CD14-positive monocyte (primary cell): ENCODE data around the gene PRR15. TPM values are rescaled to one million over a fixed set of nuclear protein-coding genes. Genes with fewer than 3 reads are reported as not detected.

ENCODE experiments used
- DNase-seq, 3 donors: peaks; one replicate each; pipeline ENCODE4 v3.0.0-alpha.2; 2011 to 2022
- H2AFZ ChIP-seq: 2 replicates; pipeline ENCODE4 v1.6.0; 2012; ENCODE audit warnings: mild to moderate bottlenecking, low read depth, low read length, inconsistent platforms; ENCODE audit not compliant: insufficient read depth, poor library complexity, severe bottlenecking
- H3K27ac ChIP-seq, 2 donors: 1 replicate in 1 of 2; 2 replicates in 1 of 2; pipeline ENCODE4 v1.5.1; 2012 to 2013; ENCODE audit warnings: low read length in 2 of 2, control low read depth in 1 of 2, inconsistent platforms in 1 of 2, low read depth in 1 of 2, mild to moderate bottlenecking in 1 of 2
- H3K27me3 ChIP-seq, 2 donors: one replicate each; pipeline versions ENCODE4 v1.6.0 to v1.6.1; 2011 to 2013; ENCODE audit warnings: low read length in 2 of 2; ENCODE audit not compliant: control insufficient read depth in 2 of 2, insufficient read depth in 2 of 2
- H3K36me3 ChIP-seq, 2 donors: replicated peaks in 1 of 2; 1 replicate in 1 of 2; 2 replicates in 1 of 2; pipeline versions ENCODE4 v1.5.1 to v1.6.1; 2012 to 2013; ENCODE audit warnings: low read length in 2 of 2, control low read depth in 1 of 2, inconsistent platforms in 1 of 2, mild to moderate bottlenecking in 1 of 2; ENCODE audit not compliant: insufficient read depth in 2 of 2, control insufficient read depth in 1 of 2
- H3K4me1 ChIP-seq, 2 donors: 1 replicate in 1 of 2; 2 replicates in 1 of 2; pipeline versions ENCODE4 v1.5.1 to v1.6.1; 2012 to 2013; ENCODE audit warnings: low read length in 2 of 2, control low read depth in 1 of 2, inconsistent platforms in 1 of 2, mild to moderate bottlenecking in 1 of 2, moderate library complexity in 1 of 2; ENCODE audit not compliant: insufficient read depth in 2 of 2, control insufficient read depth in 1 of 2
- H3K4me2 ChIP-seq: replicated peaks from 2 replicates; pipeline ENCODE3; 2012; ENCODE audit warnings: low read length, moderate library complexity, mild to moderate bottlenecking; ENCODE audit not compliant: poor library complexity, severe bottlenecking; ENCODE audit errors: extremely low read depth
- H3K4me3 ChIP-seq, 3 experiments: fragments of 200-600 bp in 1 of 3; sonication (generic) in 1 of 3; replicated peaks in 1 of 3; 1 replicate in 2 of 3; 2 replicates in 1 of 3; pipeline ENCODE4 v1.5.1; 2011 to 2013; ENCODE audit warnings: low read length in 3 of 3, mild to moderate bottlenecking in 3 of 3, control low read depth in 2 of 3, low read depth in 2 of 3, inconsistent platforms in 1 of 3, moderate library complexity in 1 of 3
- H3K79me2 ChIP-seq: 2 replicates; pipeline ENCODE4 v1.6.0; 2012; ENCODE audit warnings: mild to moderate bottlenecking, control low read depth, inconsistent platforms, low read length, moderate library complexity; ENCODE audit not compliant: insufficient read depth
- H3K9ac ChIP-seq: 2 replicates; pipeline ENCODE4 v1.6.0; 2017; ENCODE audit warnings: low read length, mild to moderate bottlenecking; ENCODE audit not compliant: insufficient read depth, poor library complexity, severe bottlenecking
- H3K9me3 ChIP-seq, 2 donors: replicated peaks in 1 of 2; 1 replicate in 1 of 2; 2 replicates in 1 of 2; pipeline versions ENCODE4 v1.5.1 to v1.6.1; 2012 to 2013; ENCODE audit warnings: low read length in 2 of 2, control low read depth in 1 of 2; ENCODE audit not compliant: control insufficient read depth in 1 of 2, insufficient read depth in 1 of 2
- H4K20me1 ChIP-seq: 2 replicates; pipeline ENCODE4 v1.6.0; 2012; ENCODE audit warnings: mild to moderate bottlenecking, low read length, control low read depth, moderate library complexity; ENCODE audit not compliant: insufficient read depth
- H3K27ac Mint-ChIP-seq, 7 donors: one replicate each; pipeline ENCODE4 v1.8.0; 2020; ENCODE audit warnings: mild to moderate bottlenecking in 7 of 7, mixed read lengths in 7 of 7, moderate library complexity in 6 of 7, inconsistent platforms in 2 of 7
- H3K27me3 Mint-ChIP-seq, 3 donors: one replicate each; pipeline ENCODE4 v1.8.0; 2021 to 2022; ENCODE audit warnings: low read depth in 3 of 3, mild to moderate bottlenecking in 3 of 3, mixed read lengths in 3 of 3, moderate library complexity in 3 of 3, inconsistent platforms in 1 of 3
- H3K36me3 Mint-ChIP-seq, 2 donors: one replicate each; pipeline ENCODE4 v1.8.0; 2020; ENCODE audit warnings: mixed read lengths in 2 of 2, inconsistent platforms in 1 of 2, mild to moderate bottlenecking in 1 of 2
- H3K4me1 Mint-ChIP-seq: one replicate; pipeline ENCODE4 v1.8.0; 2020; ENCODE audit warnings: mild to moderate bottlenecking, mixed read lengths
- H3K4me3 Mint-ChIP-seq, 2 donors: one replicate each; pipeline ENCODE4 v1.8.0; 2020; ENCODE audit warnings: mild to moderate bottlenecking in 2 of 2, mixed read lengths in 2 of 2, moderate library complexity in 1 of 2
- H3K9me3 Mint-ChIP-seq, 7 donors: one replicate each; pipeline ENCODE4 v1.8.0; 2020 to 2022; ENCODE audit warnings: mixed read lengths in 7 of 7, mild to moderate bottlenecking in 6 of 7, moderate library complexity in 6 of 7, inconsistent platforms in 2 of 7
- WGBS: methylation state at CpG from one replicate; pipeline ENCODE4 v1.1.5; 2013; ENCODE audit warnings: missing lambda C conversion rate; ENCODE audit not compliant: insufficient coverage; 5-methylcytosine and 5-hydroxymethylcytosine counted together
- intact Hi-C, 2 donors: fragments of 100-400 bp; cut with micrococcal nuclease; formaldehyde crosslinking; loops; one replicate each; pipeline versions ENCODE4 v1.15.0 to v1.15.1; 2023
- polyA plus RNA-seq, 3 donors: library from polyadenylated mRNA; depleted of rRNA in 1 of 3; unstranded in 2 of 3; stranded (reverse) in 1 of 3; fragments of 300-500 nt in 2 of 3; fragments of >200 nt in 1 of 3; fragmentation: Illumina TruSeq in 2 of 3; gene quantifications; 1 replicate in 2 of 3; 2 replicates in 1 of 3; pipeline ENCODE4 v1.2.3, GENCODE V29; 2012 to 2021
- TF ChIP-seq, protein P1 (sequence below): fragments of 200-600 bp; IDR thresholded peaks from one replicate; pipeline ENCODE4 v1.8.0; 2022; ENCODE audit warnings: antibody characterized with exemption, mild to moderate bottlenecking

Gene PRR15
- polyA plus RNA-seq, 3 donors: not detected

DNA sequence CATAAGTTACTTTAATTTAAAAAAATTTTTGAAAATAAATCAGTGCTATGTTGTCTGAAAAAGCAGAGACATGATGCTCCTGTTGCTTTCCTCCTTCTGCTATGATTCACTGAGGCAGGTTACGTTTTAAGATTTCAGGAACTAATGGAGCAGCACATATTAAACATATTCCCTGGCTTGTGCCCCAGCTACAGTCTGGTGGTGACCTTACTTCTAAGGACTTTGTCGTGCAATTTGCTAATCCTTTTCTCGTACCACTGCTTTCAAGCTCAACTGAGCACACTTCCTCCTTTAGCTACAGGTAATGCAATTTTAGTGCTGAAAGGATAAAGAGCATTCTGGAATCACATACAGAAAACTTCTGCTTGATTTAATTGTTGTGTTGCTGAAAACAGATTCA is 16.2 kb upstream of the PRR15 start:
- no peaks in the 10 kb centered on the region for H3K27me3 ChIP-seq
- intact Hi-C loops: no loop called here
- Mint-ChIP-seq H3K4me3 (no peak overlapping the region), H3K36me3 (no peaks in the 10 kb centered on the region), H3K4me1 (no peaks in the 10 kb centered on the region), H3K27ac (no peak overlapping the region), H3K9me3 (peaks cover 0 to 15% (median 5%) of the 10 kb centered on the region in 7 donors), H3K27me3 (peaks cover 0 to 9% (median 8%) of the 10 kb centered on the region in 3 donors)
- no peak for DNase-seq
- no peak overlapping the region for H2AFZ ChIP-seq
- no peaks in the 10 kb centered on the region for H3K79me2 ChIP-seq
- H3K4me2 ChIP-seq: no peak overlapping the region
- no peak overlapping the region for H3K9ac ChIP-seq
- no peak overlapping the region for H3K27ac ChIP-seq
- no peaks in the 10 kb centered on the region for H3K9me3 ChIP-seq
- H3K4me3 ChIP-seq: no peak overlapping the region
- 100% methylated on average over 1 of the region's 3 CpGs for WGBS
- H3K36me3 ChIP-seq: no peaks in the 10 kb centered on the region
- H4K20me1 ChIP-seq: no peaks in the 10 kb centered on the region
- H3K4me1 ChIP-seq: no peaks in the 10 kb centered on the region
- TF ChIP-seq, protein P1, sequence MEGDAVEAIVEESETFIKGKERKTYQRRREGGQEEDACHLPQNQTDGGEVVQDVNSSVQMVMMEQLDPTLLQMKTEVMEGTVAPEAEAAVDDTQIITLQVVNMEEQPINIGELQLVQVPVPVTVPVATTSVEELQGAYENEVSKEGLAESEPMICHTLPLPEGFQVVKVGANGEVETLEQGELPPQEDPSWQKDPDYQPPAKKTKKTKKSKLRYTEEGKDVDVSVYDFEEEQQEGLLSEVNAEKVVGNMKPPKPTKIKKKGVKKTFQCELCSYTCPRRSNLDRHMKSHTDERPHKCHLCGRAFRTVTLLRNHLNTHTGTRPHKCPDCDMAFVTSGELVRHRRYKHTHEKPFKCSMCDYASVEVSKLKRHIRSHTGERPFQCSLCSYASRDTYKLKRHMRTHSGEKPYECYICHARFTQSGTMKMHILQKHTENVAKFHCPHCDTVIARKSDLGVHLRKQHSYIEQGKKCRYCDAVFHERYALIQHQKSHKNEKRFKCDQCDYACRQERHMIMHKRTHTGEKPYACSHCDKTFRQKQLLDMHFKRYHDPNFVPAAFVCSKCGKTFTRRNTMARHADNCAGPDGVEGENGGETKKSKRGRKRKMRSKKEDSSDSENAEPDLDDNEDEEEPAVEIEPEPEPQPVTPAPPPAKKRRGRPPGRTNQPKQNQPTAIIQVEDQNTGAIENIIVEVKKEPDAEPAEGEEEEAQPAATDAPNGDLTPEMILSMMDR: no peak

DNA sequence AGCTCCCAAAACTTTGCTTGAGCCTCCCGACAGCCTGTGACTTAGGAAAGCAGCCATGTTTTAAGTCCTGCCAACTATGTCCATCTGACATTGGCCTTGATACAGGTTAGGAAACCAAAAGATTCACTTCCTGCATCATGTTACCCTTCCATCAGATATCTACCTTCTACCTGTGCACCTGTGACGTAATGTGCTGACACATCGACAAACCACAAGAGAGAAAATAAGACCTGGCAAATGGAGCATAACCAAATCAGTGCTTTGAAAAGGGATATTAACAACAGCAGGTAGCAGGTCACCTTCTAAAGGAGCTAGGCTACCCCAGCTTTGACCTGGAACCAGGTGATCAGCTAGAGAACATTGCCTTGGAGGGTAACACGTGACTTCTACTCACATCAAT is 14.8 kb upstream of the PRR15 start:
- no peaks in the 10 kb centered on the region for H3K36me3 Mint-ChIP-seq
- H3K4me3 Mint-ChIP-seq: no peak overlapping the region
- no peak for DNase-seq
- H3K79me2 ChIP-seq: no peaks in the 10 kb centered on the region
- H3K4me1 ChIP-seq: no peaks in the 10 kb centered on the region
- no peaks in the 10 kb centered on the region for H3K27me3 ChIP-seq
- H3K9ac ChIP-seq: no peak overlapping the region
- no peak overlapping the region for H3K27ac Mint-ChIP-seq
- H3K9me3 ChIP-seq: no peaks in the 10 kb centered on the region
- no peak overlapping the region for H3K27ac ChIP-seq
- peaks cover 0 to 9% (median 8%) of the 10 kb centered on the region in 3 donors for H3K27me3 Mint-ChIP-seq
- H3K4me1 Mint-ChIP-seq: no peaks in the 10 kb centered on the region
- H3K4me3 ChIP-seq: no peak overlapping the region
- H4K20me1 ChIP-seq: no peaks in the 10 kb centered on the region
- intact Hi-C loops: no loop called here
- TF ChIP-seq, protein P1: no peak
- H2AFZ ChIP-seq: no peak overlapping the region
- no peaks in the 10 kb centered on the region for H3K36me3 ChIP-seq
- H3K4me2 ChIP-seq: no peak overlapping the region
- peaks cover 0 to 9% (median 4%) of the 10 kb centered on the region in 7 donors for H3K9me3 Mint-ChIP-seq
- 100% methylated on average over 3 of the region's 4 CpGs for WGBS
